Anterior cingulate cortex (tissue), 58 donors: ENCODE measurements around the gene KCNE1.
"Not testable (repeated sequence)": the region's sequence is repeated elsewhere in the genome, so short reads cannot be mapped to it uniquely, and the experiment has no call there.

Source experiments
- DNase-seq, 58 donors: peaks; one replicate each; lab custom pipeline; 2025; lab: John Stamatoyannopoulos, UW

Gene KCNE1

GRCh38 chr21:34517039-34517438, 5.0 kb upstream of the KCNE1 start:
- no peak for DNase-seq

- no peak for DNase-seq
These were observed 2.6 kb upstream of the KCNE1 start for GRCh38 chr21:34514576-34515115.

DNA sequence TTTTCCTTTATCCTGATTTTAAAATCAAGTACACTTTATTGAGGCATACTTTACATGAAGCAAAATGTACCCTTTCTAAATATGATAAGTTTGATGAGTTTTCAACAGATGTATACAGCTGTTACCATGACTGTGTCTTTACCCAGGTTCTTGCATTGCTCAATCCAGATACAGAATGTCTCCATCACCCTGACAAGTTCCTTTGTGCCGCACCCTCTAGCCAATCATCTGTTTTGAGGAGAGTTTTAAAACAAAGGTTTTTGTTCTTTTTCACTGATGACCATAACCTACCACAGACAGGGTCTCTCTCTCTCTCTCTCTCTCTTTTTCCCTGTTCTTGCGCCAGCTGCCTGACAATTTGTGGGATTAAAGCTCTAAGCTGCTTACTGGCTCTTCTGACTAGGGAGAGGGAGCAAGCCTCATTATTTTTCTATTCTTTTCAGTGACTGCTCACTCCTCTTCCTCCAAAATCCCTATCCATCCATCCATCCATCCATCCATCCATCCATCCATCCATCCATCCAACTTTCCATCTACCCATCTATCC, 1.2 kb upstream of the KCNE1 start:
- no peak for DNase-seq

DNA sequence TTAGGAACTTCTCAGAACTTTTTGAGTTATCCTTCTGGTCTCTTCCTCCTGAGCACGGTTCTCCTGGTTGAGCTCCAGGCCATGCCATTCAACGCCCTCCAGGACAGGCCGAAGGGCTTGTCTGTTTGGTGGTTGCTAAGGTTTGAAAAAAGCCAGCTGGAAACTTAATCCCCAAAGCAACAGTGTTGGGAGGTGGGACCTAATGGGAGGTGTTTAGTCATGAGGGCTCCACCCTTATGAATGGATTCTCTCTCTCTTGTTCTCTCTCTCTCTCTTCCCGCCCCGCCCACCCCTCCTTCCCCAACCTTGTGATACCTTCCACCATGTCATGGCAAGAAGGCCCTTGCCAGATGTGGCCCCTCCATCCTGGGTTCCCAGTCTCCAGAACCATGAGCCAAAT, 829 bp downstream of the KCNE1 start:
- no peak for DNase-seq

DNA sequence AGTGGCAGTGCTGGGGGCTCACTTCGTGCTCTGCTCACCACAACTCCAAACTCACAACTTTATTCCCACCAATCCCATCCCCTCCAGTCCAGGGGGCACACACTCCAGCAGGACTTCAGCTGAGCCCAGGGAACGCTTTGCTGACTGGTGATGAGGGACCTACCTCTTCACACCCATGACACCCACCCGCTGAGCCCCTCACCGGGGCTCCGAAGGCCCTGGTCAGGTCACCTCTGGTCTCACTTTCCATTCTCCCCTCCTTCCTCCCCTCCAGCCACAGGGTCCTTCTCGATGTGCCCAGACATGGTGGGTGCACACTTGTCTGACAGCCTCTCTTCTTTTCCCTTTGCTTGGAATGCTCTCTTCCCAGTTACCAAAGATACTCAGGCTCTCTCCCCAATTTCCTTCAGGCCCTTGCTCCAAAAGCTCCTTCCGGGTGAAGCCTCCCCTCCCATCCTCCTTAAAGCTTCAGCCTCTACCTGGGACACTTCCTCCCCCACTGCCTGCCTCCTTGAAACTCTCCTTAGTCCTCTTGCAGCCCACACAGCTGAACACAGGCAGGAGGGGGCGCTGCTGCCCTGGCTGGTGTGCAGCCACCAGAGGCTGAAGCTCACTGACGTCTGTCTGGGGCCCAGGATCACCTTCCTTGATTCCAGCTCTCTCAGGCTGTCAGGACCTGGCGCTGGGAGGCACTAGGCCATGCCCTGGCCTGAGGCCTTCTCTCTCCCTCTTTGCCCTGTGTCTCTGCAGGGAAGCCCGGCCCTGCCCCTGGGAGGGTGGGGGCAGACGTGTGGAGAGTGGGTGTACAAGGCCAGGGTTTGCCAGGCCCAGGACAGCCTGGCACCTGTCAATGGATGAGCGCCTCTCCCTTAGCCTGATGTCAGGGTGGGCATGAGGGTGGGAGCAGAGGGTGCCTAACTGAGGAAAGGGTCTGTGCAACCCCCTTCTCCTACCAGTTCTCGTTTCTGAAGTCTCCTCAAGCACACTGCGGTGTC, 1.6 kb downstream of the KCNE1 start:
- peak in 30 of 58 donors; percentile 7 to 54 (median 26) for DNase-seq

GRCh38 chr21:34509151-34509550, 2.9 kb downstream of the KCNE1 start:
- DNase-seq: no peak

- DNase-seq: no peak
These were observed 7.4 kb downstream of the KCNE1 start for GRCh38 chr21:34504595-34504994.

DNA sequence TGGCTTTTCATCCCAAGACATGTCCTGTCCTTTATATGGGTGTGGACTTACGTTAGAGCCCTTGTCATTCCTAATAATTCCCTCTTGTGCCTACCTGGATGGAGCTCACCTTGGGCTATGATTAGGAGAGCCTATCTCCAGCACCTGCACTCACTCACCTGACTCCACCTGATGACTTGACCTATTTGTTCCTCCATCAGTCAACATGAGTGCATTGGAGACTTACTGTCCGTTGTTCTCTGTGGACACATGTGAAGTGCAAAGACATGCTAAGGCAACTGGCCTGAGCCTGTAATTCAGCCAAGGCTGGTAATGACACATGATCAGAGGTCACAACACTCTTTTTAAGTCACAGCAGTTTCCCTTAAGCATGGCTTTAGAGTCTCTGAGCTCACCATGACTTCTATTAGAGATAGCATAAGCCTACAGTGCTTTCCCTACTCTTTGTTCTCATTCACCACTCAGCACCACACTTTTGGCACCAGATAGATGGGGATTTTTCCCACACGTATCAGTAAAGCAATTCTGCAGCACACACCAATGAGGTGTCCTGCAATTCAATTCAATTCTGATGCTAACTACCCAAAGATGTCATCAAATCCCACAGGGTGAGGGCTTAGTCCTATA, 9.4 kb downstream of the KCNE1 start:
- DNase-seq: no peak

- DNase-seq: no peak
These were observed 10.3 kb downstream of the KCNE1 start for GRCh38 chr21:34501716-34502115.

DNA sequence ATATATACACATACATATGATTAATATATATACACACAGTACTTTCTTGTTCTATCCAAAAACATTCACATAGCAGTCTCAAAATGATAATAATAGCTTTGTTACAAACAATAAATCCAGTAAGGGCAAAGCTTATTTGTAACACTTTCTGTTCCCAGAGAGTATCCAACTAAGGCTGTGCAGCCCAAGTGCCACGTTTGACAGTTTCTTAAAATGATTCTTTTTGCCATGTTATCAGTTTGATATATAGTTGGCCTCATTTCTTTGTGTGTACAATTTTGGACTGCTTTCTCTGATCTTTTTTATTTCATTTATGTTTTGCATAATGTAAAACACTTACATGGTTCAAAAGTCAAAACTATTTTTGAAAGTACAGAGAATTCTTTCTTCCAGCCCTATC, 11.8 kb downstream of the KCNE1 start:
- DNase-seq: no peak

- DNase-seq: no peak
These were observed 12.9 kb downstream of the KCNE1 start for GRCh38 chr21:34499116-34499515.

GRCh38 chr21:34498623-34499022, 13.4 kb downstream of the KCNE1 start:
- DNase-seq: no peak

GRCh38 chr21:34483854-34484253, 28.2 kb downstream of the KCNE1 start:
- DNase-seq: not testable (repeated sequence)

DNA sequence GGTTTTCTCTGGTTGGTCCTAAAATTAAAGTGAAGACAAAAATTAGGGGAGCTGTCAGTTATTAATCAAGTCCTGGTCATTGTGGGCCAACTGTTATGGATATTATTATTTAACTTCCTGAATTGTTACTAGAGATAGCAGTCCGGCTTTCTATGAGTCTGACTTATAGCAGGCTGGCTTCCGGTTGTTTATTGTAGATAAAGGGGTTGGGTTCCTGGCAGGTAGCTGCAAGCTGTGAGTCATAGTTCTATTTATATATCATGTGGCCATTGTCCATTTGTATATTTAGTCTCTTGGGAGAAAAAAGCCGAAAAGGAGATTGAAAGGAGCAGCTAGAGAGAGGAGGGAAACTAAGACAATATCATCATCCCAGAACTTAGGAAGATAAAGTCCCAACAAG, 28.6 kb downstream of the KCNE1 start:
- not testable (repeated sequence) for DNase-seq

GRCh38 chr21:34467333-34467732, 44.7 kb downstream of the KCNE1 start:
- not testable (repeated sequence) for DNase-seq

- DNase-seq: not testable (repeated sequence)
These were observed 52.6 kb downstream of the KCNE1 start for GRCh38 chr21:34459426-34459825.

DNA sequence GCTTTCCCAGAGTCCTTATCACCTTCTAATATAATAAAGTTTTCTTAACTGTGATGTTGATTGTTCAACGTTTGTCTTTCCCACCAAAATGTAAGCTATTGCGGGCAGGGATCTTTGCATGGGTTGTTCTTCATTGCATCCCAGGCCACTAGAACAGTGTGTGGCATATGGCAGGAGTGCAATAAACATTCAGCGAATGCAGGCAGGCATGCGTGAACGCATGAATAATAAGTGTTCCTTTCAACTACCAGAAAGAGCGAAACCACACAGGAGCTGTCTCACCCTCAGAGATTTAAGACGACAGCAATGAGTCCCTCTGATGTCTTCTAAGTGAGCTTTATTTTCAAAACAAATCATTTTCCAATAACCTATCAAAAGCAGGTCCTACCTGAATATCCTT, 53.7 kb downstream of the KCNE1 start:
- DNase-seq: not testable (repeated sequence)

DNA sequence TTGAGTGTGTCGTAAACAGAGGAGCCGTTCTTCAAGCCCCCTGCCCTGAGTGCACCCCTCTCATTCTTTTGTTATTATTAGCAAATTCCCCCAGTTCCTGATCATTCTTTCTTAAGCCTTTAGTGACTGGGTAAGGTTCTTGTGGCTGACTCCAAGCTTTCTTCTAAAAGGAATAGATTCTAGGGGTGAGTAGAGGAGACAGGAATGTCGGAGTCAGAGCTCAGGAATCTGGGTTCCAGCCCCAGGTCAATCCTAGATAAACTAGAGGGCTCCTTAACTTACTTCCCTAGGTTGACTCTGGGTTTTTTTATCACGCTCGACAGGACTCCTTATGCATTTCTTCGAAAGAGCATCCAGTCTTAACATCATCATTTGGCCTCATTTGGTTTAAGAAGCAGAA, 55.8 kb downstream of the KCNE1 start:
- DNase-seq: not testable (repeated sequence)

- not testable (repeated sequence) for DNase-seq
These were observed 56.4 kb downstream of the KCNE1 start for GRCh38 chr21:34455628-34456027.

DNA sequence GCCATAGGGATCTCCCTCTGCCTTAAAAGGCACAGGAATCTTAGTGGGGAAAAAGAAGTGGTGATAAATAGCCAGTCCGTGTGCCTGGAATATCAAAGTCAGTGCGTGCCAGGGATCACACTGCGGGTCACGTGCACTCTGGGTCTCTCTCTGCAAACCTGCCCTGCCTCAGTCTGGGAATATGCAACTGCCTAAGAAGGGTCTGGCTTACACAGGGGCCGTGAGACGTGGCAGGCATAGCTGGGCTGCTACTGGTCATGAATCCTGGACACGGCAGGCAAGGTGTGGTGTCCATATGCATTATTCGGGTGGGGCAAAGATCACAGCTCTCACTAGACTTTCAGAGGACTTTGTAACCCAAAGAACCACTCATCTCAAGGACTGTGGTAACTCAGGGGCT, 65.0 kb downstream of the KCNE1 start:
- DNase-seq: not testable (repeated sequence)

DNA sequence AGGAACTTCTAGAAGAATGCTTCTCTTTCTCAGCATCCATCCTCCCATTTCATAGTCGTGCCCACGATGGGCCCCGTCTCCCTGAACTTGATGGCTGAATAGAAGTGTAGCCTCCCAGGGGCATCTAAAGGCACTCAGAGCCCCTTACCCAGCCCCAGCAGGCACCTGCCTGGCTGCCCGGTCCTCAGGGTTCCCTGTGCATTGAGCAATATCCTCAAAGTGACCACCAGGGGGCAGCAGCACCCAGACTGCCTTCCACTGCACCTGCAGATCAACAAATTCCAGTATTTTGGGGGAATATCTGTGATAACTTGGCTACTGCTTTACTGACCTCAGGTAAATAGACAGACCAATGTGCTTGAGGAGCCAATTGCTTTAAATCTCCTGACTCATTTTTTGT, 68.5 kb downstream of the KCNE1 start:
- DNase-seq: not testable (repeated sequence)
